Keratinocyte (primary cell): Measurements from ENCODE around the gene MYLIP.

Experiments
- EZH2 ChIP-seq: IDR thresholded peaks from one replicate; pipeline ENCODE4 v1.6.1; 2012; ENCODE audit warnings: inconsistent platforms, mild to moderate bottlenecking, low read length, moderate library complexity
- TF ChIP-seq, protein P1 (sequence below), 3 experiments: IDR thresholded peaks in 1 of 3; conservative IDR thresholded peaks in 1 of 3; optimal IDR thresholded peaks in 1 of 3; 2 replicates in 2 of 3; 3 replicates in 1 of 3; pipeline versions ENCODE3 to v1.5.1; 2011; ENCODE audit warnings: low read length in 3 of 3, mild to moderate bottlenecking in 3 of 3, moderate library complexity in 2 of 3, control low read depth in 1 of 3, inconsistent platforms in 1 of 3; ENCODE audit not compliant: insufficient read depth in 2 of 3; ENCODE audit errors: extremely low read depth in 1 of 3

DNA sequence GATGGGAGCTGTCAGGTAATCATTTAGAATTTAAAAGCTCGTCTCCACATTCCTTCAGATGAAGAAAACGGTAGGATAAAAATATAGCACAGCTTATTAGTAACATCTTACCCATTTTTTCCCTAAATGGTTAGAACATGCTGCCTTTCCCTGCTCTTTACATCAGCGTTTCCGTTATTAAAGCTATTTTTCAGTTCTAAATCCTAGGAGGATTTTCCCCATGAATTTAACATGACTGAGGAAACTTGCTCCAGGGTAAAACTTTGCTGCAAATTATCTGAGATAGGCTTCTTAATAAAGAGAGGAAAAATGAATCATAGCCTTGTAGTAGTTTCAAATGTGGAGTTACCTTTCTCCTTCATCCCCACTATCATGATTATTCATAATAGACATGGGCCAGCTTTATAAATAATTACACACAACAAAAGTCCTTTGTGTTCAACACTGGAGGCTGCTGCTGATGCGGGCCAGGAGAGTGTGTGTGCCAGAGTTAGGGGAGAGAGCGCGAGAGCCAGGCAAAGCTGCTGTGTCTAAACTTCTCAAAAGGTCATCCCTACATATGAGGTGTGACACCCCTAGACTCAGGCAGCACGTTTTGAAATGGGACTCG lies 24.4 kb downstream of the MYLIP start:
- TF ChIP-seq, protein P1, sequence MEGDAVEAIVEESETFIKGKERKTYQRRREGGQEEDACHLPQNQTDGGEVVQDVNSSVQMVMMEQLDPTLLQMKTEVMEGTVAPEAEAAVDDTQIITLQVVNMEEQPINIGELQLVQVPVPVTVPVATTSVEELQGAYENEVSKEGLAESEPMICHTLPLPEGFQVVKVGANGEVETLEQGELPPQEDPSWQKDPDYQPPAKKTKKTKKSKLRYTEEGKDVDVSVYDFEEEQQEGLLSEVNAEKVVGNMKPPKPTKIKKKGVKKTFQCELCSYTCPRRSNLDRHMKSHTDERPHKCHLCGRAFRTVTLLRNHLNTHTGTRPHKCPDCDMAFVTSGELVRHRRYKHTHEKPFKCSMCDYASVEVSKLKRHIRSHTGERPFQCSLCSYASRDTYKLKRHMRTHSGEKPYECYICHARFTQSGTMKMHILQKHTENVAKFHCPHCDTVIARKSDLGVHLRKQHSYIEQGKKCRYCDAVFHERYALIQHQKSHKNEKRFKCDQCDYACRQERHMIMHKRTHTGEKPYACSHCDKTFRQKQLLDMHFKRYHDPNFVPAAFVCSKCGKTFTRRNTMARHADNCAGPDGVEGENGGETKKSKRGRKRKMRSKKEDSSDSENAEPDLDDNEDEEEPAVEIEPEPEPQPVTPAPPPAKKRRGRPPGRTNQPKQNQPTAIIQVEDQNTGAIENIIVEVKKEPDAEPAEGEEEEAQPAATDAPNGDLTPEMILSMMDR (optimal IDR thresholded peaks at IDR 0.05 in 1 of 3, IDR thresholded peaks at IDR 0.05 in 1 of 3, conservative IDR thresholded peaks at IDR 0.05 in 1 of 3; ENCODE audit: extremely low read depth in 1 of 3, insufficient read depth in 2 of 3, low read length in 3 of 3): no peak
- no peak for TF ChIP-seq EZH2
